ENCODE results near the gene TMEM187.

TMEM187 gene

DNA sequence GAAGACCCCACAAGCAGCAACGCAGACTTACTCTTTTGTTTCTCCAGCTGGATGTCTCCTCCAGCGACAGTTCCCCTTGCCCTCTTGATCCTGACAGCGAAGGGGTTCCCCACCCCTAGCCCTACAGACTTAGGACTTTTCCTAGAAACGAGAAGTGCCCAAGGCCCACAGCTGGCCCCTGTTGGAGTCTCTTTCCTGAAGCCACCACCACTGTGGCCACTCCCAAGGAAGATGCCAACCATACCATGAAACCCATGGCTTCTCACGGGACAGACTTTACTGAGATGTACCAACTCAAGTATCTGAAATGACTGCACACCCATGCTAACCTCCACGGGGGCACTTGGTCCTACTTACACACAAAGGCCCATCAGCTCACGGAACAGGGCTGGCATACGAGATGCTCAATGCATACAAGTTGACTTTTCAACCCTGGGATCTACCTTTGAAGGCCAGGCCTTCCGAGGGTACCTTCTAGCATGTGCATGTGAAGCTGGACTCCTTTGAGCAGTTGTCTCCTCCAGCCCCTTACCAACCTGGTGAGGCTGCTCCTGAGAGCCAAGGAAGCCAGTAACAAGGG, 48.1 kb downstream of the TMEM187 start:
- no peak for DNase-seq (ENCODE audit: low read depth)

DNA sequence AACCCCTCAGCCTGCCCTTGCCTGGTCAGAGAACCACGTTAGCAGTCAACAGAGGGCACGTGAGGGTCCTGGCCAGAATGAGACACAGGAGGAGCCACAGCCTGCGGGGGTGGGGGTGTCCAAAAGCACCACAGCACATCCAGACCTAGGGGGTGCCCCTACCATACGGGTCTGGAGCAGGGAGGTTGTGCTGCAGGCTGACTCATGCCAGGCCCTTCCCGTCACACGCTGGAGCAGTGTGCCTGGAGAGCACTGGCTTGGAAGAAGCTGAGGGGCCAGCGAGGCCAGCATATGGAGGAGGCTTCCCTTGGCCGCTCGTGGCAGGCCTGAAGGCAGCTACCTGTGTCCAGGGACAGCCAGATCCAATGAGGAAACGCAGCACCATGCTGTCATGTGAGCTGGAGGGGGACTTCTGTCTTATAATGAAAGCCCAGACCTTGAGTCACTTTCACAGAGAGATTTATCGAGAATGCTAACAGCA, 48.6 kb downstream of the TMEM187 start:
- DNase-seq (ENCODE audit: low read depth): no peak

DNA sequence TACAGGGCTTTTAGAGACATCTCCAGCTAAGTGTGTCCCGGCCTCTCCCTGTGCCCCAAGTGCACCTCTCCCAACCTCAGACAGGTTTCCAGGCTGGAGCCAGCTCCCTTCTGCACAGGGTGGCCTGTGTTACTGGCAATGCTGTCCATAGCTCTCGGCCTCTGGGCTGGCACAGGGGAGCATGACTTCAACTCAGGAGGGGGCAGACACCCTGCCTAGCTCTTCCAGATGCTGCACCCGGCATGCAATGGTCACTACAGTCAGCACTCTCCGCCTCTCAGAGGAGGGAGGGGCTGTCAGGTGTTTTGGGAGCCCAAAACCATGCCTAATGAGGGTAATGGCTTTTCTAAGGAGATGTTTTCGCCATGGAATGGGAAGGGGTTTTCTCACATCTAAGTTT, 49.6 kb downstream of the TMEM187 start:
- DNase-seq (ENCODE audit: low read depth): no peak

DNA sequence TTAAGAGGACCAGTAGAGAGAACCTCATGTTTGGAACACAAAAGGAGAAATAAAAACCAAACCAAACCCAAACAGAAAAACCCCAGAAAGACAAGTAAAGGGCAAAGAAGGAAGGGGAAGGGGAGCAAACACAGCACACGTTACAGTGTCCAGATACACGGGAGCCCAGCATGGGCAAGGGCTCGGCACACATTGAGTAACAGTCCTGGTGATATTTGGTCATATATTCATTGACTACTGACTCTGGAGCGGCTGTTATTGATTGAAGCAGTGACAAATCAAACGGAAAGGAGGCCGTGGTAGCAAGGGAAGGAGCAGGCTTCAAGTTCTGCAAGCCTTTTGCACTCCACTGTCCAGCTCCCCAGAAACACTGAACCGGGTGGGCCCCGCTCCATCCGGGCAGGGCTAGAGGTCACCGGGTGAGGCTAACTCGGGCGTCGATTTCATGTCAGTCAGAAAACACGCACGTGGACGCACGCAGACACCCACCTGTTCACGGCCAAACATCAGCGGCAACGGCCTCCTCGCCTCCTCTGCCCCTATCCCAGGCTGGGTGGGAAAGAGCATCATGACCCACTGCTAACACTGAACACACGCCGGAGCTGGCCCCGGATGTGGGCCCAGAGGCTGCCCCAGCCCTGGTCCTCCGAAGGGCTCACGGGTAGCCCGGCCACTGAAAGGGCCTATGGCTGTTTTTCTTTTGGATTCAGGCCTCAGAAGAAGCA, 50.9 kb downstream of the TMEM187 start:
- DNase-seq (ENCODE audit: low read depth): no peak

DNA sequence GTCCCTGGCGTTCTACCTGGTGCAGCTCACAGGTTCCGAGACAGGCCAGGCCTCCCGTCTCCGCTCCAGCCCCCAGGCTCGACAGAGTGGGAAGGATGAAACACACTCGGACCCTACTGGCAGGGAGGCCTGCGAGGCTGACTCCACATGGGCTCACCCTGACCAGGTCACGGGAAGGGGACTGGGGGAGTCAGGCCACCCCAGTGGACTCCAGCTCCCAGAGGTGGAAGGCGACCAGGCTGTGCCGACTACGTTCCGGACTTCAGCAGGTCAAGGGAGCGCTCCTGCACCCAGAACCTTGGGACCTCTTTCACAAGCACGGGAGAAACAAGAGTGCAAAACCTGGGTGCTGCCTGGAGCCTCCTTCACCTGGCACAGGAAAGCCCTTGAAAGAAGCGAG, 51.7 kb downstream of the TMEM187 start:
- no peak for DNase-seq (ENCODE audit: low read depth)

DNA sequence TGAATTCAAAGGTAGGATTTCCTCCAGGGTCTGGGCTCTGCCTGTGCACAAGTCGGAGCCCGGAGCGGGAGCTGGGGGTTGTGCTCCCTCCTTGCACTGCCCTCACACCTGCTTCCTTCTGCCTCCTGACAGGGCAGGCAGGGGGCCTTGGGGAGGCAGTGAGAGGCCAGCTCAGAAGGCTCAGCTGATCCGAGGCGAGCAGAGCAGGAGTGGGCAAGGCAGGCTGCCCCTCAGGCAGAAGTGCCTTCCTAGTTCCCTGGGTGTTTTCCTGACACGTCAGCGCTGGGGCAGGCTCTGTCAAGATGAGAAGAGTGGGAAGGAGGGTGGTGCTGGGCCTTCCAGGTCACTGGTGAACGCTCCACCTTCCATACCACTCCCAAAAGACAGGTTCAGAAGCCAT, 52.7 kb downstream of the TMEM187 start:
- DNase-seq (ENCODE audit: low read depth): no peak

DNA sequence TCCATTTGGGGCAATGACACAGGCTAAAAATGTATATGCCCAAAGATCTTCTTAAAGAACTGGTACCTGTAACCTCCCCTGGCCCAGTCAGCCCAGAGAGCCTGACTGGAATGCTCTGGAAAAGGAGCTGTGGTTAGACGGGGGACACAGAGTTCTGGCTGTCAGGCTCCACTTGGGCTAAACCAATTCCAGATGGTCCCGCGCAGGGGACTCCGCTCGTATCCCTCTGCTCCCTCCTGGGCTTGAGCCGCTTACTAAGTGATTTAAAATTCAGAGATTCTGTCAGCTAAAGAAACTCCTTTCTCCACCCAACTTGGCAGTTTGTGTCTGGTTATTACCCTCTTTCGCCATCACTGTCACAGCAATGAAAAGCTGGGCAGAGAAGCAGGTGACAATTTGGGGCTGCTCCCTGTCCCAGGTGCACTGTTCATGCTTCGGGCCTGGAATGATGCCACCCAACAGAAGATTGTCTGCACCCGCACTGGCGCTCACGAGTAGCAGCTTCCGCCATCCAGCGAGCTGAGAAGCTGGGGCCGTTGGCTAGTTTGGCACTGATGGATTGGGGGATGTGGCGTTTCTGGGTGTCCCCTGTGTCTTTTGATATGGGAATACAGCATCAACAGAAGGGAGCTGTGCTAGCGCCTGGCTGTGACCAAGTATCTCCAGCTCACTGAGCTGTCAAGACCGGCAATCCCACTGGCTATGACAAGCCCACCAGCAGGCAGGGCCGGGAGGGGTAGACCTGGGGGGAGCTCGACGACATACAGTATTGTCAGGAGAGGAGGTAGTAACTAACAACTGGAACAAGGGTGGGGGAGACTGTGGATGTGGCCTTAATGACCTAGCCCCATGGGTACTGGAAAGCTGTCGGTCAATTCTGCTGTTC, 53.8 kb downstream of the TMEM187 start:
- DNase-seq (ENCODE audit: low read depth): no peak

DNA sequence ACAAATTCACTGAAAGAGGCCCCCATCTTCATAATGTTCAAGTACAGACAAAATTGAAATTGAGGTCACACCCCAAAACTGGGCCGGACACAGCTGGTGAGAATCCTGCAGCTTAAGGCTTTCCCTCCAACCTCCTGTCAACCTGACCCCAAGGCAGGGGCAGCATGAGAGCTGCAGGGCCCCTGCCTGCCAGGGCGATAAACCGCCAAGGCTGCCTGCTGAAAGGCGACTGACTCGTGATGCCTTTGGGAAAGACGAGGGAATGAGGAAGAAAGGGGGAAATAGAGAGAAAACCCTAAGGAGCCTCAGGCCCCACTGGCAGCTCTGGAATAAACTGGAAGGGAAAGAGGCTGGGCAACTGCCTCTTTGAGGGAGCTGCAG, 54.5 kb downstream of the TMEM187 start:
- DNase-seq (ENCODE audit: low read depth): no peak

DNA sequence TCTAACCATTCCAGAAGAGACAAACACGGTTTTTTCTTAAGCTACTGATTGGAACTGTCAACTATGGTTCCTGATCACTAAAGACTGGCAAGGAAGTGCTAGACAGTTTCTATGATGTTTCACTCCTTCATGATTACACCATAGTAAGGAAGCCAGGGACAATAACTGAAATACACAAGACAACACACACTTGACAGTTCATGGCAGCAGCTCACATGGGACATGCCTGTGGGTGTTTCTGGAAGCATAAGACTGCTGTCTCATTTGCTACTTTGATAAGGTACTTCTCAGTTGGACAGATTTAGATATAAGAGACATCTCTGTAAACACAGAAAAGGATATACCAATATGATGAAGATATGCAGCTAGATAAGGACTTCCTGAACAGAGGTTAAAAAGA, 55.4 kb downstream of the TMEM187 start:
- no peak for DNase-seq (ENCODE audit: low read depth)

DNA sequence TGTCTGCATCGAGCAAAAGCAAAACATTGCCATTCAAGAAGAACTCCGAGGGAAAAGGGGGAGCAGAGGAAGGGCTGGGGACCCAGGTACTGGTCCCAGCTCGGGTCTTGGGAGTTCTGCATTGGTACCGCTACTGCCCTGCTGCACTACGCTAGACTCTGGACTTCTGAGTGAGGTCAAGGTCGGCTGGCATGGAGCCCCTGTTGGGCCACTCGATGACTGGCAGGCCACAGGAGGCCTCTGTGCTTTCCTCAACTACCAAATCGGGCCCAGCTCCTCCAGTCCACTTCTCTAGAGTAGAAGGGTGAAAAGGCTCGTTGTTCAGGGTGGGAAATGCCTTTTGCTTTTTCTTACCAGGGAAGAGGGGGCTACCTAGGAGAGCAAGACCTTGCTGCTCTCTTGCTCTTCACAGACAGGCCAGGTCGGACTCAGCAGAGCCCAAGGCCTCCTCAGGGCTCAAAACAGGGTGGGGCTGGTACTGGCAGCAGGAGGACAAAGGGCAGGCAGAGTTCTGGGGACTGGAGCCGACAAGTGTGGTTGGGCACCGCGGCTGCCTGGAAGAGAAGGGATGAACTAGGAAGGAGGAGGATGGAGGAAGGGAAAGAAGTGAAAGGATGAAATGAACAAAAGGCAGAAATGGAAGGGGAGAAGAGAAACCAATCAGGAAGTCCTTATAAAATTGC, 56.1 kb downstream of the TMEM187 start:
- no peak for DNase-seq (ENCODE audit: low read depth)

DNA sequence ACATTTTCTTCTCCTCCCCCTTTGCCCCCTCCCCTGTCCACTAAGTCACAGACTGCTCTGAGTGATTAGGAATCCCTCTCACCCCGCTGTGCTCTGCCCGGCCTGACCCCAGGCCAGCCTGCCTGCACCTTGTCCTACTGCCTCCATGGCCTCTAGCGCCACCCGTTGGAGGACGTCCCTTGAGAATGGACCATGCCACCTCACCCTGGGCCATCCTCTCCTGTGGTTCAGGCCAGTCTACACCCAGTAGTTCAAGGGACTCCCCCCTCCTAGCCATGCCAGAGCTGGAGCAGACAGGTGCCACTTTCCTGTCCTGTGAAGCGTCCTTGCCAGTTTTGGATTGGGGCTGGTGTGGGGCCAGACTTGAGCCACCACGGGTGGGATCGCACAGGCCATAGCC, 56.9 kb downstream of the TMEM187 start:
- no peak for DNase-seq (ENCODE audit: low read depth)

DNA sequence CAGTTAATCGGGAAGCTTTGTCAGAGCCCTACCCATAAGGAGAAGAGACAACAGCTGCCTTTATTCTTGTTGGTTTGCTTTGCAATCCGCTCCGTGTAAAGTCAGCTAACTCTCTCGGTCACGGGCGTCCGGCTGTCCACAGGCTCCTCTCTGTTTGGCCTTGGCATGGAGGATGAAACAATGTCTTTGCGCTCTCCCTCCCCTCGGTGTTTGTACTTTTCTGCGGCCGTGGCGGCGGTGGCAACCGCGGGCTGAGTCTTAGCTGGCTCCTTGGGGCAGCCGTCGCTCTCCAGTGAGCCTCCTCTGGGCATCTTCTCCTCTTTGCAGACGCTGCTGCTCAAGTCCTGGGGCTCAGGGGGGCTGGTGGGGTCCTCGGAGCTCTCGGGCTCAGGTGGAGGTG, 57.7 kb downstream of the TMEM187 start:
- DNase-seq (ENCODE audit: low read depth): no peak

DNA sequence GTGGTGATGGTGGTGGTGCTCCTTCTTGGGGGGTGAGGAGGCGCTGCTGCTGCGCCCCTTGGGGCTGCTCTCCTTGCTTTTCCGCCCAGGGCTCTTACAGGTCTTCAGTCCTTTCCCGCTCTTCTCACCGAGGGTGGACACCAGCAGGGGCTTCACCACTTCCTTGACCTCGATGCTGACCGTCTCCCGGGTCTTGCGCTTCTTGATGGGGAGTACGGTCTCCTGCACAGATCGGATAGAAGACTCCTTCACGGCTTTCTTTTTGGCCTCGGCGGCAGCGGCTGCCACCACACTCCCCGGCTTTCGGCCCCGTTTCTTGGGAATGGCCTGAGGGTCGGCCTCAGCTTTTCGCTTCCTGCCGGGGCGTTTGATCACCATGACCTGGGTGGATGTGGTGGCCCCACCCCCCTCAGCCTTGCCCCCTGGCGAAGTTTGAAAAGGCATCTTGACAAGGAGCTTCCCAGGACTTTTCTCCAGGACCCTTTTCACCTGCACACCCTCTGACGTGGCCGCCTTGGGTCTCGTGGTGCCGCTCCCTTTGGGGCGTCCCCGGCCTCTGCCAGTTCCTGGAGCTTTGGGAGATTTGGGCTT, 58.3 kb downstream of the TMEM187 start:
- DNase-seq (ENCODE audit: low read depth): no peak

DNA sequence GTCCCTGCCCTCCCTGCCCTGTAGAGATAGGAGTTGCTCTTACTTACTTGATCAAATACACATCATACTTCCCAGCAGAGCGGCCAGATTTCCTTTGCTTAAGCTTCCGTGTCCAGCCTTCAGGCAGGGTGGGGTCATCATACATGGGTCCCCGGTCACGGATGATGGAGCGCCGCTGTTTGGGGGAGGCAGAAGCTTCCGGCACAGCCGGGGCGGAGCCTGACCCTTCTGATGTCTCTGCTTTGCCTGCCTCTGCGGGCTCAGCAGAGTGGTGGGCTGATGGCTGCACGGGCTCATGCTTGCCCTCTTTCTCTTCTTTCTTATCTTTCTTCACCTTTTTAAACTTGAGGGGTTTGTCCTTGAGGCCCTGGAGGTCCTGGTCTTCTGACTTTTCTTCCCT, 59.6 kb downstream of the TMEM187 start:
- no peak for DNase-seq (ENCODE audit: low read depth)

DNA sequence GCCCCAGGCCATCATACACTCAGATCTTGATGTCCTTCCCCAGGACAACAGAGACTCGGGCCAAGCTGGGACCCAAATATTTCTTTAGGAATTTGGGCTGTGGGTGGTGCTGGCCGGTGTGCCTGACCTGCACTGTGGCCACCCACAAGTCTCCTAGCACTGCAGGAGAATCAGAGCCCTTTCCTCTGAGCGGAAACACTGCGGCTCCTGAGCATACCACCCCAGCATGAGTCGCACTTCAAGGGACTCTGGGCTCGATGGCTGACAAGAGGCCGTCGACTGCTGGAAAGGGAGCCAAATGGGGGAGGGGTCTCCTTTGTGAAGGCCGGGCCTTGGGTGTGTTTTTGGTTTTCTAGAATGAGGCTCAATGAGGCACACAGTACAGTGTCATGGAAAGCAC, 60.1 kb downstream of the TMEM187 start:
- no peak for DNase-seq (ENCODE audit: low read depth)

Measured in activated gamma-delta T cell treated with anti-CD3 and anti-CD28 coated beads, Interleukin-2, amount 50 U/mL, for 16 hours (primary cell).